ENCODE data around the gene RBM33.

DNA sequence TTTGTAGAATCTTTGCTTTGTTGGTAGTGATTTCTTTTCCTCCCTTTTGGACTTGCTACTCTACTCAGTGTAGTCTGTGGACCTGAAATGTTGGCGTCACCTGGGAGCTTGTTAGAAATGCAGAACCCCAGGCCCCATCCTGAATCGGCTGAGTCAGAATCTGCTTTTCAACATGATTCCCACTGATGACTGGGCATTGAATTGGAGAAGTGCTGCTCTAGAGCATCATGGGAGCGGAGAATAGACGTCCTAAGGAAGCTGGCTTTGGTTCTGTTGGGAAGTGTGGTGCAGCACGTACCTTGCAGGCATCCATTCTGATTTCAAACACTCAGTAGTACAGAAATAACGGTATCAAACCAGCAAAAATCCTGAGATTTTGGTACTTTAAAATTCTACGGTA, 54.7 kb downstream of the RBM33 start:
- no peak for TF ChIP-seq EZH2 (IDR thresholded peaks at IDR 0.05)
- no peak for TF ChIP-seq POLR2AphosphoS5 (IDR thresholded peaks at IDR 0.05; ENCODE audit: borderline replicate concordance, low read depth, low read length)
- TF ChIP-seq FOXP2 (optimal IDR thresholded peaks at IDR 0.05; ENCODE audit: control extremely low read depth, extremely low read length, insufficient read depth) = no peak
